Heart right ventricle (tissue), 16 donors: ENCODE results near the gene ANKLE2. TPM values are rescaled to one million over a fixed set of nuclear protein-coding genes. Genes with fewer than 3 reads are reported as not detected.

Source experiments
- ATAC-seq, 8 donors: fragments of 200-7000 bp; cut with Tn5 transposase; one replicate each; pipeline ENCODE4 v1.9.1; 2020; ENCODE audit warnings: mild to moderate bottlenecking in 8 of 8, moderate library complexity in 8 of 8, moderate number of reproducible peaks in 1 of 8
- DNase-seq, 2 donors: peaks; one replicate each; pipeline ENCODE4 v3.0.0-alpha.2; 2020
- H3K27ac ChIP-seq, 10 donors: fragments of 200-600 bp; sonication (generic) in 2 of 10; one replicate each; pipeline versions ENCODE4 v1.5.0 to v1.8.0; 2020 to 2022; ENCODE audit warnings: mild to moderate bottlenecking in 3 of 10
- H3K27me3 ChIP-seq, 7 donors: fragments of 200-600 bp; one replicate each; pipeline ENCODE4 v1.8.0; 2021 to 2022; ENCODE audit warnings: mild to moderate bottlenecking in 2 of 7
- H3K36me3 ChIP-seq, 9 donors: fragments of 200-600 bp; sonication (generic) in 1 of 9; one replicate each; pipeline versions ENCODE4 v1.5.0 to v1.8.0; 2020 to 2022; ENCODE audit warnings: mild to moderate bottlenecking in 2 of 9
- H3K4me1 ChIP-seq, 9 donors: fragments of 200-600 bp; sonication (generic) in 1 of 9; one replicate each; pipeline versions ENCODE4 v1.5.0 to v1.8.0; 2020 to 2022; ENCODE audit warnings: mild to moderate bottlenecking in 4 of 9
- H3K4me3 ChIP-seq, 10 donors: fragments of 200-600 bp; sonication (generic) in 2 of 10; one replicate each; pipeline versions ENCODE4 v1.5.0 to v1.8.0; 2020 to 2022; ENCODE audit warnings: mild to moderate bottlenecking in 7 of 10, moderate library complexity in 2 of 10
- H3K9me3 ChIP-seq, 11 donors: fragments of 200-600 bp in 10 of 11; sonication (generic) in 2 of 11; one replicate each; pipeline versions ENCODE4 v1.5.0 to v1.8.0; 2013 to 2022; ENCODE audit warnings: mild to moderate bottlenecking in 2 of 11, control low read depth in 1 of 11, moderate library complexity in 1 of 11
- CTCF ChIP-seq, 9 donors: fragments of 200-600 bp; sonication (generic) in 2 of 9; IDR thresholded peaks; one replicate each; pipeline versions ENCODE4 v1.5.0 to v1.8.0; 2021 to 2022; ENCODE audit warnings: antibody characterized with exemption in 9 of 9, mild to moderate bottlenecking in 5 of 9, moderate library complexity in 1 of 9
- WGBS, 2 donors: extraction: QIAGEN DNeasy Blood & Tissue Kit; methylation state at CpG; one replicate each; pipeline ENCODE4 v1.1.7; 2013; ENCODE audit warnings: inconsistent platforms in 1 of 2; 5-methylcytosine and 5-hydroxymethylcytosine counted together
- intact Hi-C, 10 donors: fragments of 100-400 bp; cut with DNase I; formaldehyde crosslinking; loops; one replicate each; pipeline versions ENCODE4 v1.11.1 to v1.14.2; 2022
- polyA plus RNA-seq, 2 donors: library from polyadenylated mRNA; stranded (reverse); fragments of 200-250 nt; gene quantifications; one replicate each; pipeline ENCODE4 v1.2.3, GENCODE V29; 2013
- total RNA-seq, 10 donors: library from RNA; stranded (reverse); fragmentation: NEBNext Ultra II Directional in 3 of 10; extraction: Animal tissue kit (Norgen Biotek cat#: 25700) in 3 of 10; gene quantifications; one replicate each; pipeline versions ENCODE4 v1.2.1 to v1.2.4, GENCODE V29; 2021 to 2023
- donor health status: Arrhythmogenic right ventricular cardiomyopathy.
- donor health status: ischemic (EF 13 %, LVEDD 7.1; RV severe dilation, severe dysfunction).
- donor health status: healthy with polysubstance abuse.
- donor health status: DM: no; HTN: yes; CAD: no.
- donor health status: DM: no; HTN: no; CAD: no.
- donor health status: ischemic (EF 25% LVEDD 6.9; RV normal size, moderate dysfunction).
- donor health status: ischemic (EF 25% LVEDD 5.7; RV mildly dilated, moderate dysfunction).
- donor health status: healthy.
- donor health status: DM: yes; HTN: yes; CAD: no.
- donor health status: Ischemic cardiomyopathy.
- donor health status: ischemic (EF 35%, LVEDD 5.7; RV mildly dilated, moderate dysfunction).
- donor health status: nonischemic (EF 11% LVEDD 7.7; RV severe dilation, severe dysfunction).
- donor health status: DM: yes; HTN: yes; CAD: no.
- donor health status: PGD.
- donor health status: ischemic (EF 29% LVEDD 5.4; RV normal size, mild dysfunction).
- donor health status: nonischemic (EF 23%, LVEDD 6.1; RV moderate dilation, normal function).

ANKLE2 gene
- total and polyA plus RNA-seq, 12 donors, result 17.4 to 39.4 (median 30.3) TPM

- Histone ChIP-seq H3K27me3 (no peaks in the 10 kb centered on the region), H3K36me3 (peaks cover 0 to 98% (median 62%) of the 10 kb centered on the region in 9 donors), H3K4me1 (peaks cover 0 to 29% (median 9%) of the 10 kb centered on the region in 9 donors), H3K9me3 (no peaks in the 10 kb centered on the region), H3K4me3 (no peak overlapping the region), H3K27ac (no peak overlapping the region)
- no peak for TF ChIP-seq CTCF (IDR thresholded peaks at IDR 0.05)
- intact Hi-C loops, result loop anchor here in 1 of 10 donors (10.0 kb wide), 1 partner anchor 50 kb away; the partner anchor contains the start of gene GOLGA3
- no peak for DNase-seq
- WGBS, 2 donors, result 90 to 91% methylated on average over 30 of the region's 30 CpGs
- no peak for ATAC-seq
These were observed 13.1 kb upstream of the ANKLE2 start for GRCh38 chr12:132774646-132775275.

GRCh38 chr12:132774159-132774558, 12.5 kb upstream of the ANKLE2 start:
- ATAC-seq (no peak), DNase-seq (no peak)
- no peak for TF ChIP-seq CTCF (IDR thresholded peaks at IDR 0.05)
- Histone ChIP-seq H3K4me1 (peaks cover 0 to 35% (median 9%) of the 10 kb centered on the region in 9 donors), H3K36me3 (peaks cover 0 to 100% (median 62%) of the 10 kb centered on the region in 9 donors), H3K4me3 (no peak overlapping the region), H3K27me3 (no peaks in the 10 kb centered on the region), H3K27ac (no peak overlapping the region), H3K9me3 (no peaks in the 10 kb centered on the region)
- intact Hi-C loops, result loop anchor here in 1 of 10 donors (10.0 kb wide), 1 partner anchor 51 kb away; the partner anchor contains the start of gene GOLGA3
- WGBS, 2 donors, result 89 to 92% methylated on average over 18 of the region's 18 CpGs

- H3K9me3 ChIP-seq, result no peaks in the 10 kb centered on the region
- H3K27me3 ChIP-seq, result no peaks in the 10 kb centered on the region
- no peak for DNase-seq
- intact Hi-C loops, result loop anchor here in 1 of 10 donors (10.0 kb wide), 1 partner anchor 51 kb away; the partner anchor contains the start of gene GOLGA3
- no peak for ATAC-seq
- peaks cover 0 to 43% (median 14%) of the 10 kb centered on the region in 9 donors for H3K4me1 ChIP-seq
- H3K4me3 ChIP-seq, result no peak overlapping the region
- H3K36me3 ChIP-seq, result peaks cover 0 to 94% (median 57%) of the 10 kb centered on the region in 9 donors
- no peak for TF ChIP-seq CTCF (IDR thresholded peaks at IDR 0.05)
- H3K27ac ChIP-seq, result peak overlapping the region in 1 of 10 donors; percentile 31
- WGBS, 2 donors, result 92% methylated on average over 40 to 41 of the region's 41 CpGs
These were observed 11.7 kb upstream of the ANKLE2 start for GRCh38 chr12:132773077-132773955.

- no peak overlapping the region for H3K4me3 ChIP-seq
These were observed 11.0 kb upstream of the ANKLE2 start for GRCh38 chr12:132772606-132773005.

More at GRCh38 chr12:132772606-132773005, 11.0 kb upstream of the ANKLE2 start:
- Histone ChIP-seq H3K4me1 (peaks cover 0 to 50% (median 14%) of the 10 kb centered on the region in 9 donors), H3K9me3 (no peaks in the 10 kb centered on the region), H3K27ac (peak overlapping the region in 1 of 10 donors; percentile 89), H3K36me3 (peaks cover 0 to 87% (median 54%) of the 10 kb centered on the region in 9 donors), H3K27me3 (no peaks in the 10 kb centered on the region)
- ATAC-seq (no peak), DNase-seq (no peak)
- 91% methylated on average over 14 of the region's 14 CpGs for whole genome bisulfite sequencing, 2 donors
- no peak for TF ChIP-seq CTCF (IDR thresholded peaks at IDR 0.05)
- intact Hi-C loops, result loop anchor here in 1 of 10 donors (10.0 kb wide), 1 partner anchor 52 kb away; the partner anchor contains the start of gene GOLGA3
